IPS-18c (cell line): ENCODE data around the gene CEBPG.

Experiments used
- H3K4me3 ChIP-seq: 2 replicates; pipeline ENCODE4 v1.7.0; 2013; ENCODE audit warnings: low read depth, mild to moderate bottlenecking, low read length, moderate library complexity; ENCODE audit not compliant: insufficient read depth
- H3K9me3 ChIP-seq: one replicate; pipeline ENCODE4 v1.6.1; 2013; ENCODE audit warnings: mild to moderate bottlenecking, low read length, moderate library complexity; ENCODE audit not compliant: control insufficient read depth, insufficient read depth

CEBPG gene

GRCh38 chr19:33398361-33399060 lies 25.0 kb downstream of the CEBPG start:
- H3K9me3 ChIP-seq, result no peaks in the 10 kb centered on the region
- H3K4me3 ChIP-seq, result no peak overlapping the region

GRCh38 chr19:33399081-33399744 lies 25.7 kb downstream of the CEBPG start:
- Histone ChIP-seq H3K4me3 (no peak overlapping the region), H3K9me3 (no peaks in the 10 kb centered on the region)

- Histone ChIP-seq H3K4me3 (no peak overlapping the region), H3K9me3 (no peaks in the 10 kb centered on the region)
These were observed 26.5 kb downstream of the CEBPG start for GRCh38 chr19:33399745-33400681.

GRCh38 chr19:33400856-33401682 lies 27.6 kb downstream of the CEBPG start:
- no peaks in the 10 kb centered on the region for H3K9me3 ChIP-seq

GRCh38 chr19:33401683-33402420 lies 28.3 kb downstream of the CEBPG start:
- no peak overlapping the region for H3K4me3 ChIP-seq

More at GRCh38 chr19:33400856-33401682, 27.6 kb downstream of the CEBPG start:
- no peak overlapping the region for H3K4me3 ChIP-seq

GRCh38 chr19:33402421-33403220 lies 29.1 kb downstream of the CEBPG start:
- H3K9me3 ChIP-seq, result no peaks in the 10 kb centered on the region
- no peak overlapping the region for H3K4me3 ChIP-seq

More at GRCh38 chr19:33401683-33402420, 28.3 kb downstream of the CEBPG start:
- H3K9me3 ChIP-seq, result no peaks in the 10 kb centered on the region

GRCh38 chr19:33403221-33403972 lies 29.9 kb downstream of the CEBPG start:
- Histone ChIP-seq H3K4me3 (no peak overlapping the region), H3K9me3 (no peaks in the 10 kb centered on the region)

- Histone ChIP-seq H3K9me3 (no peaks in the 10 kb centered on the region), H3K4me3 (no peak overlapping the region)
These were observed 30.4 kb downstream of the CEBPG start for GRCh38 chr19:33403973-33404304.

- H3K4me3 ChIP-seq, result no peak overlapping the region
- no peaks in the 10 kb centered on the region for H3K9me3 ChIP-seq
These were observed 31.2 kb downstream of the CEBPG start for GRCh38 chr19:33404506-33405253.

- no peak overlapping the region for H3K4me3 ChIP-seq
- H3K9me3 ChIP-seq, result no peaks in the 10 kb centered on the region
These were observed 31.7 kb downstream of the CEBPG start for GRCh38 chr19:33405254-33405552.

GRCh38 chr19:33405553-33406461 lies 32.3 kb downstream of the CEBPG start:
- Histone ChIP-seq H3K4me3 (no peak overlapping the region), H3K9me3 (no peaks in the 10 kb centered on the region)

GRCh38 chr19:33406521-33407139 lies 33.1 kb downstream of the CEBPG start:
- H3K4me3 ChIP-seq, result no peak overlapping the region
- H3K9me3 ChIP-seq, result no peaks in the 10 kb centered on the region

- Histone ChIP-seq H3K4me3 (no peak overlapping the region), H3K9me3 (no peaks in the 10 kb centered on the region)
These were observed 33.6 kb downstream of the CEBPG start for GRCh38 chr19:33407140-33407551.
